ENCODE results near the gene SPATS2L.

The SPATS2L gene, protein sequence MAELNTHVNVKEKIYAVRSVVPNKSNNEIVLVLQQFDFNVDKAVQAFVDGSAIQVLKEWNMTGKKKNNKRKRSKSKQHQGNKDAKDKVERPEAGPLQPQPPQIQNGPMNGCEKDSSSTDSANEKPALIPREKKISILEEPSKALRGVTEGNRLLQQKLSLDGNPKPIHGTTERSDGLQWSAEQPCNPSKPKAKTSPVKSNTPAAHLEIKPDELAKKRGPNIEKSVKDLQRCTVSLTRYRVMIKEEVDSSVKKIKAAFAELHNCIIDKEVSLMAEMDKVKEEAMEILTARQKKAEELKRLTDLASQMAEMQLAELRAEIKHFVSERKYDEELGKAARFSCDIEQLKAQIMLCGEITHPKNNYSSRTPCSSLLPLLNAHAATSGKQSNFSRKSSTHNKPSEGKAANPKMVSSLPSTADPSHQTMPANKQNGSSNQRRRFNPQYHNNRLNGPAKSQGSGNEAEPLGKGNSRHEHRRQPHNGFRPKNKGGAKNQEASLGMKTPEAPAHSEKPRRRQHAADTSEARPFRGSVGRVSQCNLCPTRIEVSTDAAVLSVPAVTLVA

DNA sequence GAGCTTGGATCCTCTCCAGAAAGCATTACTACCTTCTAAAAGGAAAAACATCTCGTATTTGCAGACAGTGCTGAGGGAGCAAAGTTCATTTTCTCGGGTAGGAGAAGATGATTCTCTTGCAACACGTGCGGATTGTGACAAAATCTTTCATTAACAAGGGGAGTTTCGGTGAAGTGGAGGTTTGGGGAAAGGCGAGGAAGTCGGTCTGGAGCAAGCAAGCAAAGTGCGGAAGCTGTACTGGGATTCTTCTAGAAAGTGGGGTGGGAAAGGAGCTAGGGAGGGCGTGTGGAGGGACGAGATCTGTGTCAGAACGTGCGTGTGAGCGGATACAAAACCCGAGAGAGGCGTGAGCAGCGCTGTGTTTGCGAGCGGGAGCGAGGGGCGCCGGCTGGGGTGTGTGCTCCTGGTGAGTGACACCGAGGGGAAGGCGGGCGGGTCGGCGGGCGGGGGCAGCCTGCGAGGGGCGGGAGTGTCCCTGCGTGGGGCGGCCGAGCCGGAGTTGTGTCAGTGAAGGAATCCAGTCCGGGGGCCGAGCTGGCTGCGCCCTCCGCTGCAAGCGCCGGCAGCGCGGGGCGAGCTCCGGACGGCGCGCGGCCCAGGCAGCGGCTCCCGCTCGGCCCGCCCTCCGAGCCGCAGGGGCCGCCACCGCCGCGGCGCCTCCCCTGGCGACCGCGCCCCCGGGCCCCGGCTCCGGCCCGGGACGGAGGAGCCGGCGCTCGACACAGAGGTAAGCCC lies at the start of gene SPATS2L:
TSS of gene SPATS2L (plus strand) at position 498 of the 735 bp plus-strand sequence. CDS start 82,552 bp downstream, outside the sequence.
- DNase-seq = peak; percentile 71

DNA sequence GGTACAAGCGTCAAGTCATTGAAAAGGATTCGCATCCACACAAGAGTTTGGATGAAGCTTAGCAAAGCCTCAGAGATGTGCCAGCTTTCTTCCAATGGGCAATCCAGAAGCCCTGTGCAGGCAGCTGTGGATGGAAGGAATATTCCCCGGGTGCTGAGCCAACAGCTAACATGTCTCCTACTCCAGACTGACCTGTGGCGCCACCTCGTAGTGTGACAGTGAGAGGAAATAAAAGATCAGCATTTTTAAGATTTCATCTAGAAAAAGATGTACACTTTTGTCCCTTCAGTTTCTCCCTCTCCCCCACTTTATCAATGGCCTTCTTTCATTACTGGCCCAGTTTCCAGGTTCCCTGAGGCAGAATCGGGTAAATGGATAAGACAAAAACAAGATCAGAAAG lies 48.9 kb upstream of the SPATS2L start:
- DNase-seq = no peak

- no peak for DNase-seq
These were observed 48.4 kb upstream of the SPATS2L start for GRCh38 chr2:200258081-200258480.

GRCh38 chr2:200258881-200259576 lies 47.5 kb upstream of the SPATS2L start:
- DNase-seq = no peak

DNA sequence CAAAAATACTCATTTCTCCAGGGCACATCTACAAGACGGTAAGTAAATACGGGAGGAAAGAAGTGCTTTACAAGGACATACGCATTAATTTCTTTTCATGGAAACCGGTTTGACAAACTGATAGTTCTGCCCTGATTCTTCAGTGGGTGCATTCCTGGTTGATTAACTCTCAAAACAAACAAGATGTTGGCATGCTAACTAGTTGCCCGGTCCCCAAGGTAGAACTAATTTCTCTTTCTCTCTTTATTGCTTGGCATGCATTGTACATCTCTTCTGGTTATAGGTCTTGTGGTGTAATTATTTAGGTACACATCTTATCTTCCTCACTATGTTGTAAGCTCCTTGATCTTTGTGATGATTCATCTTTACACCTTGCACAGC lies 46.9 kb upstream of the SPATS2L start:
- no peak for DNase-seq

GRCh38 chr2:200262047-200262446 lies 44.4 kb upstream of the SPATS2L start:
- DNase-seq = no peak

- no peak for DNase-seq
These were observed 43.2 kb upstream of the SPATS2L start for GRCh38 chr2:200263279-200263678.

DNA sequence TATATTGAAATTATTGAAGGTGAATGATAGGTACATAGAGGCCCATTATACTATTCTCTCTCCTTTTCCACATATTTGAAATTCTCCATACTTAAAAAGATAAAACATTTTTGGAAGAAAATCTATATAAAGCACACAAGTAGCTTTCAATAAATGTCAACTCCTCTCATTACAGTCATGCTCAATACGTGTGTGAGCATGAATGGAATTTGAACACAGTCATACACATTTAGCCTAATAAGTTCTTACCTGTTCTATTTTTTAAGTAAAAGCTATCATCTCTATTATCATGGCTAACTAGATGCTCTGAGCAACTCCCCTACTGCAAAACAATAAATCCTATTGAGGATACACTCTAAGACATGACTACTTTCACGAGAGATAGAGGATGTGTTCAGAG lies 41.9 kb upstream of the SPATS2L start:
- no peak for DNase-seq

DNA sequence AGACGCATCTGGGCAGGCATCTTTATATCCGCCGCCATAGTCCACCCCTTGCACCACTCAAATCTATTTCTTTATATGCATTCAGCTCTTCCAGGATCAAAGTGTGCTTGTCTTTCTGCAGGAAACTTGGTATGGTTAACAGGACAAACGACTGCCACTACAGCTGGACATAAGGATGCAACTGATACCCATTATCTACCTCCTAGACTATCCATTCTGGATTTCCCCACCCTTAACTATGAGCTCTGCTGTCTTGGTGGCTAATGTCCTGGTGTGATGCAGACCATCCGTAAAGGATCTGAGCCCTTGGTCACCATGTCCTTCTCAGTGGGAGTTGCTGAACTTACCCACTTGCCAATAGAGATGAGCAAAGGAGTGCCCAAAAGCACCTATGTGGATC lies 40.1 kb upstream of the SPATS2L start:
- no peak for DNase-seq

GRCh38 chr2:200267350-200267749 lies 39.1 kb upstream of the SPATS2L start:
- no peak for DNase-seq

DNA sequence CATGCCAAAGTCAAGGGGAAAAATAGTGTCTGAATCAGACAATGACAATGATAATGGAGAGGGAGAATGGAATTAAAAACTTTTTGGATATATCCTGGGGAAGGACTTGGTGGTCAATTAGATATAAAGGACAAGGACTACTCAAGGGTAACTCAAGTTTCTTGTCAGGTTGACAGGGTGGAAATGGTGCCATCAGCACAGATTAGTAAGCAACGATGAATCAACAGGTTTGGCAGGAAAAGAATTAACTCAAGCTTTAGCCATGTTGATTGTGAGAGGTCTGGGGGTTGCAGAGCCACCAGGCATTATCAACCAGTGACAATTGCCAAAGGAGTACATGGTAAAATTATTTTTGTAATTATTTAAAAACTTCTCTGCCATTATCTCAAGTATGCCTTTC lies 35.8 kb upstream of the SPATS2L start:
- no peak for DNase-seq

DNA sequence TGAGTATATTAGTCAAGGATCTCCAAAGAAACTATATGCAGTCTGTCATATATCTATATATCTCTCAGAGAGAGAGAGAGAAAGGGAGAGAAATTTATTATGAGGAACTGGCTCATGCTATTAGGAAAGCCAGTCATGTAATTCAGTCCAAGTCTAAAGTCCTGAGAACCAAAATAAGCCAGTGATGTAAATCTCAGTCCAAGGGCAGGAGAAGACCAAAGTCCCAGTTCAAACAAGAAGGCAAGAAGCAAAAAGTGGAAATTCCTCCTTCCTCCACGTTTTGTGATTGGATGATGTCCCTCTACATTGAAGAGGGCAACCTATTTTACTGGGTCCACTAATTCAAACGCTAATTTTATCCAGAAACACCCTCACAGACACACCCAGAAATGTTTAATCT lies 34.2 kb upstream of the SPATS2L start:
- no peak for DNase-seq

DNA sequence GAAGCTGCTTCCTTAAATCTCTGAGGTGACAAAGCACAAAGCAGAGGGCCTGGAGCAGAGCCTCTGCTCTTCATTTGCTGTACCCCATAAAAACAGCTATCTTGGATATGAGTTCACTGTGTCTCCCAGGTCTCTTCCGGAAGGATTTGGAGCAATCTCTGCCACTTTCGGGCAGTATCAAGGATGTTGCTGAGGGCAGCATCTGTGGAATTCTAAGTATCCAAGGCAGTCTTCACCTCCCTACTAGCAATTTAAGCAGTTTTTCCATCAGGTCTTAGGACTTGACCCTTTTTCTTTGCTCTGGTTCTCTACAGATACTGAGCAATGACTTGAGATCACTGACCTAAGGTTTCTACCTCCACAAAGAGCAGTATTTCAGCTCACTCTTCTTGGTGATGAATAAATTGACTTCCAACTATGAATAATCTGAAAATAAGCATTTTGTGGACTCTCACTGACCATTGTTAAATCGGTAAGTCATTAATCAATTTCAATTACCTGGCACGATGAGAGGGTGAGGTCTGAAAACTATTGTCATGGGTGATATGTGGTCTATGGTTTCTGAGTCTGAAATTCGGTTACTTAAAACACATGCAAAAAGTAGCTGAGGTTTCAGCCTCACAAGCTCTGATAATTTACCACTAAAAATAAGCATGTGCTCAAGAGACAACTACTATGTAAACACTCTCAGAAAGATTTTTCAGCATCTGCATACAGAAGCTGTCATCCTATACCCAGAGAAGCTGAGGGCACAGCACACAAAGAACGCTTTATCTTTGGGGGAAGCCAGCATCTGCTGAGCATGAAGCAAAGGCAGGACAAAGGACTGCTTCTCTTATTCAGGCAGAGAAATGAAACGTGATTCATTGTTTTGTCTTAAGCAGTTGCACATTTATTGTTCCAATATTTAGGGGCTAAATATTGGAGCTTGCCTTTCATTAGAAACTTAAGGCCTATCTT lies 32.1 kb upstream of the SPATS2L start:
- peak; percentile 49 for DNase-seq

DNA sequence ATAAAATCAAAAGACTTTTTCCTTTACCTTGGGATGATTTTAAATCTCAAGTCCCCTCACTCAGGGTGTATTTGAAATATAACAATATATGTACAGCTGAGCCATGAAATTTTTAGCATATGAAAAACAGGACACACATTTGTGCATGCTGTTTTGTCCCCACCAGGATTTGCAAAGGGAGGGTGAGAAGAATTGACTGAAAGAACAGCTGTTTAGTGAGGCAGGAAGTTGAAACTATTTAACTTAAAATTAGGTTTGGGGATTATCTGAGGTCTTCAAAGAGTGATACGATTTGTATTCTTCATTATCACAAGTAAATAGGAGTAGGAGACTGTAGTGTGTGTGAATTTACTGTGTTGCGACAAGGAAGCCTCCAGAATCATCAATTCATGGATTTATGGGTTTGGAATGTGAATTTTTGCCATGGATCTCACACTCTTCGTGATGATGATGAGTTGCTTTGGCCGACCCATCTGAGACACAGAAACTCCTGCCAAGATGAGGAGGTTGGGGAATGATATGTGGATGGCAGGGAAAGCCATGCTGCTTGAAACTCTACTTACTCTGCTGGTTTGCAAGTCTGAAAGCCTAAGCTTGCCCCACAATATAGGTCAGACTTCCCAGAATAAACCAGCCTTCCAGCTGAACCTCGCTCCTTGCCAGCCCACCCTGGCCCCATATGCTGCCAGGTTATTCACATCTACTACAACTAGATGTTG lies 31.0 kb upstream of the SPATS2L start:
- no peak for DNase-seq

DNA sequence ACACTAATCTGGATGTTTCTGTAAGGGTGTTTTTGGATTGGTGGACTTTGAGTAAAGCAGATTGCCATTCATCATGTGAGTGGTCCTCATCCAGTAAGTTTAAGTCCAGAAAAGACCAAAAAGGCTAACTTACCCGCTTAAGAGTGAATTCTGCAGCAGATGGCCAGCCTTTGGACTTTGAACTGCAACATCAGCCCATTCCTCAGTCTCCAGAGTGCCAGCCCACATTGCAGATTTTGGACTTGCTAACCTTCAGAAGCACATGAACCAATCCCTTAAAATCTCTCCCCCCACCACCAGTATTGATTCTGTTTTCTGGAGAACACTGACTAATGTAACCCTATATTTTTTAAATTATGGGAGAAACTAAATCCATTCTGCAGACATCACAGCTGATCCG lies 30.0 kb upstream of the SPATS2L start:
- no peak for DNase-seq

- DNase-seq = no peak
These were observed 27.7 kb upstream of the SPATS2L start for GRCh38 chr2:200278694-200279316.

DNA sequence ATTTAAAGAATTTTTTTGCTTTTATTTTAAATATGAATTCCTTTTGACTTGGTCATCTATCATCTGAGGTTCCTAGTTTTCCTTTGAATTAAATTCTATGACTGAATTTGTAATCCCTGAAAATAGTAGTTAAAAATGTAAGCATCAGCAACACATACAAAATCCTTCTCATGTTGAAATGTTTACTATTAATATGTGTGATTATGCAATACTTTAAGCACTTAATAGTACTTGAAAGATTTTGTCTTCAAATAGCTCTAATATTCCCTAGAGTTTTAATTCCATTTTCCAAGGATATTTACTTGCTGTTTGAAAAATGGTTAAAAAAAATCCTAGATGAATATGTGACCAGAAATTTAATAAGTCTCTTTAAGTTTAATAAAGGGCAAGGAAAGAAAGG lies 26.6 kb upstream of the SPATS2L start:
- no peak for DNase-seq

DNA sequence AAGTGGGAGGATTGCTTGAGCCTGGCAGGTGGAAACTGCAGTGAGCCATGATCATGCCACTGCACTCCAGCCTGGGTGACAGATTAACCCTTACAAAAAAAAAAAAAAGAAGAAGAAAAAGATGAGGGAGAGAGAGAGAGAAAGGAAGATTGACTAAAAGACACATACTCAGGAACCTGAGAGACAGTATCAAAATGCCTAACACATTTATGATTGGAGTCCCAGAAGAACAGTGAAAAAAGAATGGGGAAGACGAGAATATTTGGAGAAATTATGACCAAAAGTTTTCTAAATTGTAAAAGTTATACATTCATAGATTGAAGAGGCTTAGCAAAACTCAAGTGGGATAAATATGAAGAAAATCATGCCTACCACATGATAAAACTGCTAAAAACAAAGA lies 19.9 kb upstream of the SPATS2L start:
- no peak for DNase-seq

GRCh38 chr2:200288670-200289429 lies 17.6 kb upstream of the SPATS2L start:
- no peak for DNase-seq

DNA sequence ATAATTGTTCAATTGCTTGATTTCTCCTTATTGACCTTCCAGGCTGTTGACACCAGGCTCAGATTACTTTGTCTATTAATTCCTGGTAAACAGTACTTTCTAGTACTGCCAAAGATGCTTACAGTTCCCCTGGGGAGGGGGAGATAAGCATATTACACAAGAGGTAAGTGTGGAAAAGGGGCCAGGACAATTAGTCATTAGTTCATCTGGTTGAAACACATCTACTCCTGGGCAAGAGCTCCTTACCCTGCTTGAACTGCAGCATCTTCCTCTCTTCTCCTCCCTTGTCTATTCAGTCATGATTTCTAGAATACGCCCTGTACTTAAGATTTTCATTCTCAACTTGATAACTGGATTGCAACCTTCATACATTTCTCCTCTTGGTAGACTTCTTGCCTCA lies 10.4 kb upstream of the SPATS2L start:
- no peak for DNase-seq

Data from midbrain (tissue), 1 donor.